SU-DHL-6 (cell line): Measurements from ENCODE around the gene RGP1.

Source experiments
- H2AFZ ChIP-seq: fragments of 200-600 bp; sonication (generic); 2 replicates; pipeline ENCODE4 v1.6.1; 2014; ENCODE audit warnings: low read depth, mild to moderate bottlenecking, moderate library complexity, mixed read lengths, antibody characterized with exemption, low read length; ENCODE audit not compliant: severe bottlenecking
- H3F3A ChIP-seq: fragments of 200-600 bp; shearing (Covaris generic); 2 replicates; pipeline ENCODE4 v1.6.0; 2016; ENCODE audit warnings: antibody characterized with exemption, mild to moderate bottlenecking; ENCODE audit not compliant: insufficient read depth
- H3K27ac ChIP-seq: fragments of 200-600 bp; sonication (generic); 2 replicates; pipeline ENCODE4 v1.5.1; 2016; ENCODE audit warnings: low read depth, mild to moderate bottlenecking, low read length, moderate library complexity, mixed read lengths
- H3K27me3 ChIP-seq: fragments of 200-600 bp; sonication (generic), shearing (Covaris generic); 2 replicates; pipeline ENCODE4 v1.6.0; 2014; ENCODE audit warnings: mild to moderate bottlenecking, low read length
- H3K36me3 ChIP-seq: fragments of 200-600 bp; sonication (generic); 2 replicates; pipeline ENCODE4 v1.6.1; 2014; ENCODE audit warnings: mild to moderate bottlenecking, low read length, mixed read lengths
- H3K4me2 ChIP-seq: fragments of 300-600, 200-600 bp; shearing (Covaris generic), sonication (generic); 2 replicates; pipeline ENCODE4 v1.6.0; 2014; ENCODE audit warnings: low read length, low read depth, mild to moderate bottlenecking; ENCODE audit not compliant: poor library complexity, severe bottlenecking
- H3K4me3 ChIP-seq: fragments of 200-600 bp; sonication (generic); 2 replicates; pipeline ENCODE4 v1.5.1; 2014; ENCODE audit warnings: antibody characterized with exemption, low read length, mild to moderate bottlenecking, mixed read lengths; ENCODE audit not compliant: insufficient read depth, poor library complexity, severe bottlenecking
- H3K79me2 ChIP-seq: fragments of 200-600 bp; sonication (generic); 2 replicates; pipeline ENCODE4 v1.6.1; 2014; ENCODE audit warnings: mild to moderate bottlenecking, low read length, moderate library complexity; ENCODE audit not compliant: insufficient read depth
- H3K9ac ChIP-seq: fragments of 200-600 bp; sonication (generic); 2 replicates; pipeline ENCODE4 v1.7.0; 2014; ENCODE audit warnings: mild to moderate bottlenecking, low read length
- H3K9me2 ChIP-seq: fragments of 200-600 bp; sonication (generic); replicated peaks from 2 replicates; pipeline ENCODE4 v1.6.1; 2014; ENCODE audit warnings: low read length; ENCODE audit not compliant: insufficient read depth
- H3K9me3 ChIP-seq: fragments of 200-600 bp; sonication (generic); 2 replicates; pipeline ENCODE4 v1.6.1; 2014; ENCODE audit warnings: low read length, mixed read lengths; ENCODE audit not compliant: insufficient read depth
- H4K20me1 ChIP-seq: fragments of 200-600 bp; sonication (generic); 2 replicates; pipeline ENCODE4 v1.6.1; 2014; ENCODE audit warnings: low read depth, mild to moderate bottlenecking, antibody characterized with exemption, low read length, moderate library complexity, mixed read lengths
- CTCF ChIP-seq: fragments of 200-600 bp; sonication (generic); IDR thresholded peaks from one replicate; pipeline ENCODE4 v1.5.1; 2017; ENCODE audit warnings: antibody characterized with exemption, mild to moderate bottlenecking, low read length, moderate library complexity; ENCODE audit not compliant: insufficient read depth, poor library complexity, severe bottlenecking
- EZH2phosphoT487 ChIP-seq: fragments of 200-600 bp; sonication (generic), shearing (Covaris generic); conservative IDR thresholded peaks from 2 replicates; pipeline ENCODE4 v1.6.1; 2018; ENCODE audit warnings: mild to moderate bottlenecking, antibody characterized with exemption, low read length, moderate library complexity, mixed read lengths

RGP1 gene

GRCh38 chr9:35702696-35703095 lies 46.4 kb upstream of the RGP1 start:
- TF ChIP-seq CTCF (no peak), EZH2phosphoT487 (no peak)
- Histone ChIP-seq H3F3A (no peaks in the 10 kb centered on the region), H3K9me3 (no peaks in the 10 kb centered on the region), H3K4me2 (no peak overlapping the region), H3K36me3 (peaks cover 20% of the 10 kb centered on the region; the same call in 1 of the 2 replicates), H2AFZ (no peak overlapping the region), H3K27ac (no peak overlapping the region), H3K79me2 (no peaks in the 10 kb centered on the region), H3K9me2 (no peaks in the 10 kb centered on the region), H3K27me3 (no peaks in the 10 kb centered on the region), H4K20me1 (no peaks in the 10 kb centered on the region), H3K4me3 (no peak overlapping the region), H3K9ac (no peak overlapping the region)

- Histone ChIP-seq H4K20me1 (no peaks in the 10 kb centered on the region), H3K79me2 (no peaks in the 10 kb centered on the region)
Measured at GRCh38 chr9:35703906-35704672, 45.0 kb upstream of the RGP1 start.

GRCh38 chr9:35705372-35705771 lies 43.7 kb upstream of the RGP1 start:
- Histone ChIP-seq H3K4me3 (no peak overlapping the region), H3K4me2 (no peak overlapping the region), H3K9me3 (no peaks in the 10 kb centered on the region), H2AFZ (no peak overlapping the region), H4K20me1 (no peaks in the 10 kb centered on the region), H3F3A (no peaks in the 10 kb centered on the region), H3K9ac (no peak overlapping the region), H3K79me2 (no peaks in the 10 kb centered on the region), H3K27ac (no peak overlapping the region), H3K36me3 (peaks cover 20% of the 10 kb centered on the region; the same call in 1 of the 2 replicates), H3K27me3 (no peaks in the 10 kb centered on the region), H3K9me2 (no peaks in the 10 kb centered on the region)
- TF ChIP-seq EZH2phosphoT487 = no peak
- TF ChIP-seq CTCF = no peak

More at GRCh38 chr9:35703906-35704672, 45.0 kb upstream of the RGP1 start:
- H3K4me3 ChIP-seq = no peak overlapping the region
- no peaks in the 10 kb centered on the region for H3K27me3 ChIP-seq
- H3K9me3 ChIP-seq = no peaks in the 10 kb centered on the region
- TF ChIP-seq EZH2phosphoT487 (no peak), CTCF (no peak)
- H3K36me3 ChIP-seq = peaks cover 23% of the 10 kb centered on the region; the same call in 1 of the 2 replicates
- no peak overlapping the region for H3K9ac ChIP-seq
- H3F3A ChIP-seq = no peaks in the 10 kb centered on the region
- H3K27ac ChIP-seq = no peak overlapping the region
- no peak overlapping the region for H3K4me2 ChIP-seq
- no peaks in the 10 kb centered on the region for H3K9me2 ChIP-seq
- H2AFZ ChIP-seq = no peak overlapping the region
